HepG2 (cell line): ENCODE data around the gene MAST1. TPM values are rescaled to one million over a fixed set of nuclear protein-coding genes. Genes with fewer than 3 reads are reported as not detected.

Source experiments
- FIP1L1 ChIP-seq: fragments of 200-400 bp; formaldehyde crosslinking; IDR thresholded peaks from 2 replicates; pipeline ENCODE4 v1.6.1; 2018; ENCODE audit warnings: low read depth, mild to moderate bottlenecking, low read length, moderate library complexity, borderline replicate concordance; ENCODE audit not compliant: insufficient read depth
- GABPA ChIP-seq, 2 experiments: IDR thresholded peaks; 2 replicates each; pipeline ENCODE4 v1.6.1; 2011 to 2016; ENCODE audit warnings: low read depth in 2 of 2, low read length in 1 of 2, missing biosample characterization in 1 of 2, missing genetic modification characterization in 1 of 2
- HIVEP1 ChIP-seq: sonication (generic); formaldehyde crosslinking; IDR thresholded peaks from 2 replicates; pipeline ENCODE4 v1.4.0; 2020; ENCODE audit warnings: mild to moderate bottlenecking, missing genetic modification reagents
- HNRNPK ChIP-seq: fragments of 200-400 bp; formaldehyde crosslinking; IDR thresholded peaks from 2 replicates; pipeline ENCODE4 v1.6.1; 2018; ENCODE audit warnings: low read length, low read depth, moderate library complexity, mild to moderate bottlenecking; ENCODE audit not compliant: poor library complexity, severe bottlenecking
- NR2C2 ChIP-seq: sonication (generic); formaldehyde crosslinking; IDR thresholded peaks from 2 replicates; pipeline ENCODE4 v1.4.0; 2020; ENCODE audit warnings: missing genetic modification reagents, mild to moderate bottlenecking, moderate library complexity, borderline replicate concordance
- PHF21A ChIP-seq: sonication (generic); formaldehyde crosslinking; IDR thresholded peaks from 2 replicates; pipeline ENCODE4 v1.5.0; 2020; ENCODE audit warnings: mild to moderate bottlenecking, missing genetic modification reagents
- PHF8 ChIP-seq: sonication (generic); formaldehyde crosslinking; IDR thresholded peaks from 2 replicates; pipeline ENCODE4 v1.5.0; 2020; ENCODE audit warnings: missing genetic modification reagents
- PITX1 ChIP-seq: sonication (generic); formaldehyde crosslinking; IDR thresholded peaks from 2 replicates; pipeline ENCODE4 v1.5.1; 2020; ENCODE audit warnings: mild to moderate bottlenecking, missing genetic modification reagents
- POLR2G ChIP-seq: fragments of 200-400 bp; formaldehyde crosslinking; IDR thresholded peaks from 2 replicates; pipeline ENCODE4 v1.6.1; 2018; ENCODE audit warnings: mild to moderate bottlenecking, low read depth, low read length, moderate library complexity
- RARA ChIP-seq: IDR thresholded peaks from 2 replicates; pipeline ENCODE4 v1.6.1; 2016; ENCODE audit warnings: missing genetic modification reagents, missing compliant biosample characterization
- SMAD3 ChIP-seq: sonication (generic); formaldehyde crosslinking; IDR thresholded peaks from 2 replicates; pipeline ENCODE4 v1.4.0; 2020; ENCODE audit warnings: missing genetic modification reagents
- TBX2 ChIP-seq: sonication (generic); formaldehyde crosslinking; IDR thresholded peaks from 2 replicates; pipeline ENCODE4 v1.5.0; 2020; ENCODE audit warnings: missing genetic modification reagents, mild to moderate bottlenecking, borderline replicate concordance
- ZMAT3 ChIP-seq: sonication (generic); formaldehyde crosslinking; conservative IDR thresholded peaks from 2 replicates; pipeline ENCODE4 v1.7.0; 2021; ENCODE audit warnings: missing genetic modification reagents
- ZNF496 ChIP-seq: sonication (generic); formaldehyde crosslinking; IDR thresholded peaks from 2 replicates; pipeline ENCODE4 v1.8.1; 2023; ENCODE audit warnings: mild to moderate bottlenecking, moderate library complexity, missing genetic modification reagents; ENCODE audit not compliant: insufficient replicate concordance
- ZNF605 ChIP-seq: sonication (generic); formaldehyde crosslinking; IDR thresholded peaks from 2 replicates; pipeline ENCODE4 v1.8.0; 2022; ENCODE audit warnings: mild to moderate bottlenecking, missing genetic modification reagents
- ZNF772 ChIP-seq: sonication (generic); formaldehyde crosslinking; IDR thresholded peaks from 2 replicates; pipeline ENCODE4 v1.5.0; 2020; ENCODE audit warnings: mild to moderate bottlenecking, missing genetic modification reagents
- ZNF891 ChIP-seq: sonication (generic); formaldehyde crosslinking; IDR thresholded peaks from 2 replicates; pipeline ENCODE4 v1.5.0; 2020; ENCODE audit warnings: mild to moderate bottlenecking, missing genetic modification reagents
- polyA plus RNA-seq, 8 experiments: library from polyadenylated mRNA; depleted of rRNA in 3 of 8; stranded (reverse) in 7 of 8; unstranded in 1 of 8; fragments of >200 nt; fragmentation: Illumina TruSeq in 4 of 8; extraction: Trizol in 4 of 8; gene quantifications; 2 replicates each; pipeline versions ENCODE4 v1.2.1 to v1.2.3, GENCODE V29; 2011 to 2016; ENCODE audit warnings: low read depth in 4 of 8, missing spikeins in 1 of 8, mixed read lengths in 1 of 8; ENCODE audit not compliant: insufficient read depth in 1 of 8
- total RNA-seq, 5 experiments: library from RNA; depleted of rRNA; stranded (reverse); fragments of >200 nt; fragmentation: Illumina TruSeq; extraction: Trizol; gene quantifications; 2 replicates each; pipeline ENCODE4 v1.2.3, GENCODE V29; 2016; ENCODE audit warnings: low read depth in 1 of 5
- TF ChIP-seq, protein P1 (sequence below): sonication (generic); formaldehyde crosslinking; IDR thresholded peaks from 2 replicates; pipeline ENCODE4 v1.4.0; 2020; ENCODE audit warnings: mild to moderate bottlenecking, missing genetic modification reagents
- TF ChIP-seq, protein P2 (sequence below): sonication (generic); formaldehyde crosslinking; IDR thresholded peaks from 2 replicates; pipeline ENCODE4 v1.8.1; 2023; ENCODE audit warnings: mild to moderate bottlenecking, moderate library complexity, missing genetic modification reagents
- TF ChIP-seq, protein P3 (sequence below): IDR thresholded peaks from 2 replicates; pipeline ENCODE4 v1.6.1; 2018; ENCODE audit warnings: missing genetic modification reagents, mild to moderate bottlenecking, missing compliant biosample characterization
- TF ChIP-seq, protein P4 (sequence below): sonication (generic); formaldehyde crosslinking; IDR thresholded peaks from 2 replicates; pipeline ENCODE4 v1.5.0; 2020; ENCODE audit warnings: mild to moderate bottlenecking, missing genetic modification reagents

The MAST1 gene
- total and polyA plus RNA-seq, 2 of the 13 experiments (the other 11 are each of a cell fraction or from before 2014, with no cell fraction given): 0.73 to 4.7 TPM

DNA sequence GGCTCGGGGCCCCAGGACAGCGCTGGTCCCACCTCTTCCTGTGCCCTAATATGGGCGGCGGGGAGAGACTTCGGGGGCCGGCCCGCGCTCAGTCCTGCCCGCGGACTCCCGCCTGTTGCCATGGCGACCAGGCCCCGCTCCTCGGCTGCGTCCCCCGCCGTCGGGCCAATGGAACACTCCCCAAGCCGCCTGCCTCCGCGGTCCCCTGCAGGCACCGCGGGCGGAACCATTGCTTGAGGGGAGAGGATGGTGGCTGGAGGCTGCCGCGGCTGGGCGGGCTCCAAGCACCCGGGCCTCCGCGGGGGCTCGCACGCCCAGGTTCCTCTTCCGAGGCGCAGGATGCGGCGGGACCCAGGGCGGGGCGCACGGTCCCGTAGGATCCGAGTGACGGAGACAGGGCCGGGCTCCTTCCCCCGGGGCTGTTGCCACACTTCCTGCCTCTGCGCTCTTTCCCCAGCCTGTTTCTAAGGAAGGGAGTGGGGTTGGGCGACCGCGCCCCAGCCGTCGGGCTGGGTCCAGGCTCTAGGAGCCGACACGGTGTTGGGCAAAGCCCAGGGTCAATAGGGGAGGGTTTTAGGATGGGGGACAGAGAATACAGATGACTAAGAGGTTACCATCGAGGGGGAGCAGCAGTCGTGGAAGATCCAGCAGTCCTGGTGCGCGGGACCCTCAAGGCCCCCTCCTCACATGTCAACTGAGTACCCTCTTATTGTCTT, 48.3 kb upstream of the MAST1 start (continued):
- TF ChIP-seq ZNF772 (CRISPR knock-in tag) (0 out of 2 replicates have a peak, but pooled peaks have one; percentile 64), PHF8 (peak; percentile 33; the same call in 1 of the 2 replicates), GABPA (IDR thresholded peaks at IDR 0.05; ENCODE audit: low read depth, low read length) (peak; percentile 29), GABPA (CRISPR knock-in tag; IDR thresholded peaks at IDR 0.05; ENCODE audit: low read depth) (peak; percentile 54; the same call in 1 of the 2 replicates), HIVEP1 (CRISPR knock-in tag) (peak; percentile 45; the same call in 1 of the 2 replicates), ZMAT3 (peak; percentile 75; the same call in 1 of the 2 replicates), ZNF496 (CRISPR knock-in tag) (no peak), HNRNPK (peak; percentile 31), NR2C2 (CRISPR knock-in tag) (0 out of 2 replicates have a peak, but pooled peaks have one; percentile 14), RARA (CRISPR knock-in tag) (peak; percentile 27; the same call in 1 of the 2 replicates), PHF21A (CRISPR knock-in tag) (peak; percentile 53; the same call in 1 of the 2 replicates), ZNF605 (CRISPR knock-in tag) (peak; percentile 34; the same call in 1 of the 2 replicates), POLR2G (peak; percentile 62; the same call in 1 of the 2 replicates), SMAD3 (CRISPR knock-in tag) (peak; percentile 55; the same call in 1 of the 2 replicates), PITX1 (CRISPR knock-in tag) (peak; percentile 10; the same call in 1 of the 2 replicates), TBX2 (CRISPR knock-in tag) (peak; percentile 52; the same call in 1 of the 2 replicates), ZNF891 (CRISPR knock-in tag) (peak; percentile 35; the same call in 1 of the 2 replicates), FIP1L1 (no peak)
- TF ChIP-seq, protein P1, sequence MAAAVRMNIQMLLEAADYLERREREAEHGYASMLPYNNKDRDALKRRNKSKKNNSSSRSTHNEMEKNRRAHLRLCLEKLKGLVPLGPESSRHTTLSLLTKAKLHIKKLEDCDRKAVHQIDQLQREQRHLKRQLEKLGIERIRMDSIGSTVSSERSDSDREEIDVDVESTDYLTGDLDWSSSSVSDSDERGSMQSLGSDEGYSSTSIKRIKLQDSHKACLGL: peak; percentile 61; the same call in 1 of the 2 replicates
- TF ChIP-seq, protein P2, sequence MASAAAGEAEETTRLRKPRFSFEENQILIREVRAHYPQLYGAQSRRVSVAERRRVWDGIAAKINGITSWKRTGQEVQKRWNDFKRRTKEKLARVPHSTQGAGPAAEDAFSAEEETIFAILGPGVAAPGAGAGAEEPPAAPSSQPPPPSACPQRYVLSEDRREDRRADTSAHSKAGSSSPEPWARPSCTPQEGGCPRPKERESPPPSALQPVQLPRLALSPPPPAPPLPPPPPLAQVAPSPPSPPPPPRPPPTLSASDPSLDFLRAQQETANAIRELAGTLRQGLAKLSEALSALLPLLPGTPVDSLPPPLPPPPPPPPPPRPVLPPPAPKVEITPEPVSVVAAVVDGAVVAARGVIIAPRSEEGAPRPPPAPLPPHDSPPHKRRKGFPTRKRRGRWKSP (CRISPR knock-in tag): peak; percentile 62; the same call in 1 of the 2 replicates
- TF ChIP-seq, protein P3, sequence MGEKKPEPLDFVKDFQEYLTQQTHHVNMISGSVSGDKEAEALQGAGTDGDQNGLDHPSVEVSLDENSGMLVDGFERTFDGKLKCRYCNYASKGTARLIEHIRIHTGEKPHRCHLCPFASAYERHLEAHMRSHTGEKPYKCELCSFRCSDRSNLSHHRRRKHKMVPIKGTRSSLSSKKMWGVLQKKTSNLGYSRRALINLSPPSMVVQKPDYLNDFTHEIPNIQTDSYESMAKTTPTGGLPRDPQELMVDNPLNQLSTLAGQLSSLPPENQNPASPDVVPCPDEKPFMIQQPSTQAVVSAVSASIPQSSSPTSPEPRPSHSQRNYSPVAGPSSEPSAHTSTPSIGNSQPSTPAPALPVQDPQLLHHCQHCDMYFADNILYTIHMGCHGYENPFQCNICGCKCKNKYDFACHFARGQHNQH: 0 out of 2 replicates have a peak, but pooled peaks have one; percentile 14
- TF ChIP-seq, protein P4, sequence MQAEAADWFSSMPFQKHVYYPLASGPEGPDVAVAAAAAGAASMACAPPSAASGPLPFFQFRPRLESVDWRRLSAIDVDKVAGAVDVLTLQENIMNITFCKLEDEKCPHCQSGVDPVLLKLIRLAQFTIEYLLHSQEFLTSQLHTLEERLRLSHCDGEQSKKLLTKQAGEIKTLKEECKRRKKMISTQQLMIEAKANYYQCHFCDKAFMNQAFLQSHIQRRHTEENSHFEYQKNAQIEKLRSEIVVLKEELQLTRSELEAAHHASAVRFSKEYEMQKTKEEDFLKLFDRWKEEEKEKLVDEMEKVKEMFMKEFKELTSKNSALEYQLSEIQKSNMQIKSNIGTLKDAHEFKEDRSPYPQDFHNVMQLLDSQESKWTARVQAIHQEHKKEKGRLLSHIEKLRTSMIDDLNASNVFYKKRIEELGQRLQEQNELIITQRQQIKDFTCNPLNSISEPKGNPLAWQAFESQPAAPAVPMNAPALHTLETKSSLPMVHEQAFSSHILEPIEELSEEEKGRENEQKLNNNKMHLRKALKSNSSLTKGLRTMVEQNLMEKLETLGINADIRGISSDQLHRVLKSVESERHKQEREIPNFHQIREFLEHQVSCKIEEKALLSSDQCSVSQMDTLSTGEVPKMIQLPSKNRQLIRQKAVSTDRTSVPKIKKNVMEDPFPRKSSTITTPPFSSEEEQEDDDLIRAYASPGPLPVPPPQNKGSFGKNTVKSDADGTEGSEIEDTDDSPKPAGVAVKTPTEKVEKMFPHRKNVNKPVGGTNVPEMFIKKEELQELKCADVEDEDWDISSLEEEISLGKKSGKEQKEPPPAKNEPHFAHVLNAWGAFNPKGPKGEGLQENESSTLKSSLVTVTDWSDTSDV (CRISPR knock-in tag): 0 out of 2 replicates have a peak, but pooled peaks have one; percentile 74
